Sigmoid colon (tissue), 7 donors: Measurements from ENCODE around the gene GCLC. TPM values are rescaled to one million over a fixed set of nuclear protein-coding genes. Genes with fewer than 3 reads are reported as not detected.
"Not testable (repeated sequence)": the region's sequence is repeated elsewhere in the genome, so short reads cannot be mapped to it uniquely, and the experiment has no call there.

Source experiments
- DNase-seq: peaks from one replicate; pipeline ENCODE4 v3.0.0-alpha.2; 2019
- H3K27ac ChIP-seq, 4 donors: fragments of 200-600 bp; sonication (generic); one replicate each; pipeline ENCODE4 v1.5.1; 2016 to 2019; ENCODE audit warnings: mild to moderate bottlenecking in 1 of 4
- H3K27me3 ChIP-seq, 3 donors: fragments of 200-600 bp; sonication (generic); one replicate each; pipeline ENCODE4 v1.5.1; 2019; ENCODE audit warnings: mild to moderate bottlenecking in 1 of 3
- H3K36me3 ChIP-seq, 4 donors: fragments of 200-600 bp; sonication (generic); one replicate each; pipeline ENCODE4 v1.5.1; 2016 to 2019
- H3K4me1 ChIP-seq, 4 donors: fragments of 200-600 bp; sonication (generic); one replicate each; pipeline ENCODE4 v1.5.1; 2017 to 2019
- H3K4me3 ChIP-seq, 4 donors: fragments of 200-600 bp; sonication (generic); one replicate each; pipeline ENCODE4 v1.5.1; 2017 to 2019; ENCODE audit warnings: mild to moderate bottlenecking in 2 of 4, moderate library complexity in 1 of 4
- H3K9me3 ChIP-seq, 4 donors: fragments of 200-600 bp in 3 of 4; sonication (generic) in 3 of 4; one replicate each; pipeline versions ENCODE4 v1.5.1 to v1.6.1; 2013 to 2019
- EP300 ChIP-seq, 4 donors: sonication (generic); formaldehyde crosslinking; IDR thresholded peaks; one replicate each; pipeline ENCODE4 v1.6.1; 2017; ENCODE audit warnings: antibody characterized with exemption in 4 of 4
- POLR2A ChIP-seq, 2 donors: fragments of 450-650 bp; IDR thresholded peaks; one replicate each; pipeline ENCODE4 v1.6.1; 2016; ENCODE audit warnings: antibody characterized with exemption in 2 of 2, mild to moderate bottlenecking in 2 of 2, moderate library complexity in 2 of 2
- POLR2AphosphoS5 ChIP-seq, 4 donors: sonication (generic); formaldehyde crosslinking; IDR thresholded peaks; one replicate each; pipeline ENCODE4 v1.6.1; 2017; ENCODE audit warnings: antibody characterized with exemption in 4 of 4
- WGBS, 2 donors: extraction: QIAGEN DNeasy Blood & Tissue Kit; methylation state at CpG; one replicate each; pipeline ENCODE4 v1.1.7; 2013; 5-methylcytosine and 5-hydroxymethylcytosine counted together
- intact Hi-C: fragments of 100-400 bp; cut with DNase I; formaldehyde crosslinking; loops from one replicate; pipeline ENCODE4 v1.15.1; 2023
- polyA plus RNA-seq, 3 donors: library from polyadenylated mRNA; stranded (reverse); fragments of 200-250 nt; gene quantifications; one replicate each; pipeline ENCODE4 v1.2.3, GENCODE V29; 2013
- total RNA-seq, 4 donors: library from RNA; depleted of rRNA; stranded (reverse); fragments of >200 nt; gene quantifications; one replicate each; pipeline ENCODE4 v1.1.0, GENCODE V29; 2016
- TF ChIP-seq, protein P1 (sequence below), 4 experiments: fragments of 450-650 bp in 3 of 4; fragments of 200-600 bp in 1 of 4; IDR thresholded peaks; one replicate each; pipeline ENCODE4 v1.5.1; 2016 to 2019; ENCODE audit warnings: antibody characterized with exemption in 4 of 4, mild to moderate bottlenecking in 3 of 4, moderate library complexity in 2 of 4
- donor health status: healthy with polysubstance abuse.
- donor health status: Bipolar disorder and iron deficiency.
- donor health status: healthy.

The GCLC gene
- total and polyA plus RNA-seq, 7 donors = 16.2 to 60.3 (median 53.7) TPM

DNA sequence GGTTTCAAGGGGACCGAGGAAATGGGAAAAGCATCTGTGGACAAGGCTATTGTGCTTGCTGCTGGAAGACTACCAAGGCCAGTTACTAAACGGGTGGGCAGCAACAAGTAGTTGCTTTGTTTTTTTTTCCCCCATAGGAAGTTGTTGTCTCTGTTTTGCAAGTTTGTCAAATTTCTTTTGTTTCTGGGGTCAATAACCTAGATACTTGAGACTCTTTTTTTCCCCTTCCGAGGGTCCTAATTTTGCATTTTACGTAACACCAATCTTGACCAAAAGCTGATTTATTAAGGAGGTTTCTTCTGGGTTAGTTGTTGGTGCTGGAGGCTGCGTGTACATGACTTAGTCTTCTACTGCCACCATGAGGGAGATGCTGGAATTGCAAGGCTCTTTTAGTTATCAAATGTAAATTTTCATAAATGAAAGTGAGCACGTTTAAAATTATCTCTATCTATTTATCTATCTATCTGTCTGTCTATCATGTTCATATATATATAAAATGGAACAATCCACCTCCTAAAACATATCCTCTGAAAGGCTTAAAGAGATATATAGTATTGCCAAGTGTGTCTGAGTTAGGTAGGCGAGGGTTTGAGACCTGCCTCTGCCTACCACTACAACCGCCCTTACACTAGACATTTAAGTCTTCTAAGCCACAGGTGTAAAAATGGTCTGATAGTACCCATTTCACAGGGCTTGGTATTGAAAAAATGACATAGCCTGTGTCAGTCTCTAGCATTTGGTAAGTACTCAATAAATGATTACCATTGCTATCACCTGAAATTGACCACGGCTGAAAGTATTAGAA, 60.2 kb downstream of the GCLC start:
- no peak for TF ChIP-seq POLR2AphosphoS5 (IDR thresholded peaks at IDR 0.05)
- no peak for TF ChIP-seq POLR2A (IDR thresholded peaks at IDR 0.05)
- no peak for TF ChIP-seq EP300 (IDR thresholded peaks at IDR 0.05)
- TF ChIP-seq, protein P1, sequence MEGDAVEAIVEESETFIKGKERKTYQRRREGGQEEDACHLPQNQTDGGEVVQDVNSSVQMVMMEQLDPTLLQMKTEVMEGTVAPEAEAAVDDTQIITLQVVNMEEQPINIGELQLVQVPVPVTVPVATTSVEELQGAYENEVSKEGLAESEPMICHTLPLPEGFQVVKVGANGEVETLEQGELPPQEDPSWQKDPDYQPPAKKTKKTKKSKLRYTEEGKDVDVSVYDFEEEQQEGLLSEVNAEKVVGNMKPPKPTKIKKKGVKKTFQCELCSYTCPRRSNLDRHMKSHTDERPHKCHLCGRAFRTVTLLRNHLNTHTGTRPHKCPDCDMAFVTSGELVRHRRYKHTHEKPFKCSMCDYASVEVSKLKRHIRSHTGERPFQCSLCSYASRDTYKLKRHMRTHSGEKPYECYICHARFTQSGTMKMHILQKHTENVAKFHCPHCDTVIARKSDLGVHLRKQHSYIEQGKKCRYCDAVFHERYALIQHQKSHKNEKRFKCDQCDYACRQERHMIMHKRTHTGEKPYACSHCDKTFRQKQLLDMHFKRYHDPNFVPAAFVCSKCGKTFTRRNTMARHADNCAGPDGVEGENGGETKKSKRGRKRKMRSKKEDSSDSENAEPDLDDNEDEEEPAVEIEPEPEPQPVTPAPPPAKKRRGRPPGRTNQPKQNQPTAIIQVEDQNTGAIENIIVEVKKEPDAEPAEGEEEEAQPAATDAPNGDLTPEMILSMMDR (IDR thresholded peaks at IDR 0.05) = peak; percentile 82 to 96 (median 90)
- peak; percentile 84 for DNase-seq
- Histone ChIP-seq H3K27me3 (no peaks in the 10 kb centered on the region), H3K9me3 (no peaks in the 10 kb centered on the region), H3K36me3 (no peaks in the 10 kb centered on the region), H3K4me1 (peaks cover 0 to 11% (median 5%) of the 10 kb centered on the region in 4 donors), H3K4me3 (peak overlapping the region in 1 of 4 donors; percentile 6), H3K27ac (no peak overlapping the region)
- 22 to 35% methylated on average over 9 of the region's 9 CpGs for WGBS, 2 donors
- intact Hi-C loops = loop anchor here (1.0 to 10.0 kb wide), 5 partner anchors 46 to 490 kb away; partner anchors contain the start of gene GSTA4

DNA sequence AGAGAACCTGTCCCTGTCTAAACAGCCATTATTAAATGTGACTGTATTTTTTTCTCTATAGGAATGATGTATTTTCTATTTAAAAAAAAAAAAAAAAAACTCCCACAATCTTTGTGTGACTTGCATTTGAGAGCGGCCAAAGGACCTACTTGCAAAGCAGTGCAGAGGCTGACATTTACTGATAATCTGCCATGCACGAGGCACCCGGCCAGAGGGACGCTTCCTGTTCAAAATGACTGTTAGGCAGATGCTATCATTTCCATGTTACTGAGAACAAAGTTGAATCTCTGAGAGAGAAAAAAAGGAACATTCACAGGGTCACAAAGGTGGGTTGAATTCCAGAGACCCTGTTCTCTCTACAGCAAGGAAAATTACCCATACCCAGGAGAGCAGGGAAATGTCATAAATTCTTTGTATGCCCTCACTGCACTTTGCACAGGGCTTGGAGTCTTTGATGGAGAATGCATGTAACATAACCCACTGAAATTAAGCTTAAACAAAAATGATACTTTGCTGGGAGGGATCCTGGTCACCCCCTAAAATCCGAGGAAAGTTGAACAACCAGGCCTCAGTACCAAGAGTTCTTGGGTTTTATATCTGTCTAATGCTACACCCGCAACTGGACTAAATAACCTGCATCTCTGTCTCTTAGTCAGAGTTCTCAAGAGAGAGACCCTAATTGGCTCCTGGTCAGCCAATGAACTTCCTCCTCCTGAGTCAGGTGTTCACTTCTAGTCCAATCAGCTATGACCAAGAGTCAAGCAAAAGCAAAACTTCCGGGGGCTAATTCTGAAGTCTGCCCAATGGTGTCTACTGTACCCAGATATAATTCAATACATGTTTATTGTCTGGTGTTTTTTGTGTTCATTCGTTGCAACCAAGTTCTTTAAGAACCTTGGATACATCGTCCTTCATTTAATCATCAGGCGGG, 61.2 kb downstream of the GCLC start:
- peak overlapping the region in 1 of 4 donors; percentile 29 for H3K27ac ChIP-seq
- no peak for TF ChIP-seq POLR2A (IDR thresholded peaks at IDR 0.05)
- no peaks in the 10 kb centered on the region for H3K36me3 ChIP-seq
- WGBS, 2 donors = 66% methylated on average over 10 of the region's 10 CpGs
- H3K27me3 ChIP-seq = no peaks in the 10 kb centered on the region
- peaks cover 0 to 11% (median 5%) of the 10 kb centered on the region in 4 donors for H3K4me1 ChIP-seq
- no peak for DNase-seq
- H3K9me3 ChIP-seq = no peaks in the 10 kb centered on the region
- intact Hi-C loops = loop anchor here (1.0 to 10.0 kb wide), 5 partner anchors 45 to 489 kb away; partner anchors contain the start of gene GSTA4
- no peak overlapping the region for H3K4me3 ChIP-seq

DNA sequence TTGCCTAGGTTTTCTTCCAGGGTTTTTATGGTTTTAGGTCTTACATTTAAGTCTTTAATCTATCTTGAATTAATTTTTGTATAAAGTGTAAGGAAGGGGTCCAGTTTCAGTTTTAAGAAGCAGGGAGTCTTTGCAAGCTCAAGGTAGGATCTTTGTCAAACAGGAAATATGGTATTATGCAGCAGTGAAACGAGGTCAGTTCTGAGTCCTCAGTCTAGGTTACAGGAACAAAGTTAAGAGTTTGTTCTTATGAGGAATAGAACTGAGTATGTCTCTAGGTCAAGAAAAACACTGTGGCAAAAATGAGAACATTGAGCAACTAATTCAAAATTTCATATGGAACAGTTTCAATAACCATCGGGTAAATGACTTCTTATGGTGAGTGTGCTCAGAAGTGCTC, 63.6 kb downstream of the GCLC start:
- Histone ChIP-seq H3K4me3 (no peak overlapping the region), H3K27me3 (no peaks in the 10 kb centered on the region), H3K27ac (no peak overlapping the region), H3K36me3 (no peaks in the 10 kb centered on the region), H3K9me3 (no peaks in the 10 kb centered on the region), H3K4me1 (peaks cover 0 to 5% (median 0%) of the 10 kb centered on the region in 4 donors)
- WGBS, 2 donors = 54 to 63% methylated on average over 2 of the region's 2 CpGs
- intact Hi-C loops = loop anchor here (10.0 kb wide), 1 partner anchor 127 kb away; no protein-coding TSS in a partner anchor
- DNase-seq = no peak
- TF ChIP-seq POLR2AphosphoS5 (IDR thresholded peaks at IDR 0.05) (no peak), POLR2A (IDR thresholded peaks at IDR 0.05) (no peak), EP300 (IDR thresholded peaks at IDR 0.05) (no peak)
- TF ChIP-seq, protein P1 (IDR thresholded peaks at IDR 0.05) = no peak

DNA sequence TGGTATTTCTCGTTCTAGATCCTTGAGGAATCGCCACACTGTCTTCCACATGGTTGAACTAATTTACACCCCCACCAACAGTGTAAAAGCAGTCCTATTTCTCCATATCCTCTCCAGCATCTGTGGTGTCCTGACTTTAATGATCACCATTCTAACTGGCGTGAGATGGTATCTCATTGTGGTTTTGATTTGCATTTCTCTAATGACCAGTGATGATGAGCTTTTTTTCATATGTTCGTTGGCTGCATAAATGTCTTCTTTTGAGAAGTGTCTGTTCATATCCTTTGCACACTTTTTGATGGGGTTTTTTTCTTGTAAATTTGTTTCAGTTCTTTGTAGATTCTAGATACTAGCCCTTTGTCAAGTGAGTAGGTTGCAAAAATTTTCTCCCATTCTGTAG, 64.1 kb downstream of the GCLC start:
- intact Hi-C loops = loop anchor here (10.0 kb wide), 1 partner anchor 126 kb away; no protein-coding TSS in a partner anchor
- H3K4me1 ChIP-seq, H3K4me3 ChIP-seq, DNase-seq, H3K27ac ChIP-seq, H3K9me3 ChIP-seq, H3K27me3 ChIP-seq, H3K36me3 ChIP-seq: not testable (repeated sequence)
- WGBS, 2 donors = 82 to 91% methylated on average over 4 of the region's 4 CpGs

DNA sequence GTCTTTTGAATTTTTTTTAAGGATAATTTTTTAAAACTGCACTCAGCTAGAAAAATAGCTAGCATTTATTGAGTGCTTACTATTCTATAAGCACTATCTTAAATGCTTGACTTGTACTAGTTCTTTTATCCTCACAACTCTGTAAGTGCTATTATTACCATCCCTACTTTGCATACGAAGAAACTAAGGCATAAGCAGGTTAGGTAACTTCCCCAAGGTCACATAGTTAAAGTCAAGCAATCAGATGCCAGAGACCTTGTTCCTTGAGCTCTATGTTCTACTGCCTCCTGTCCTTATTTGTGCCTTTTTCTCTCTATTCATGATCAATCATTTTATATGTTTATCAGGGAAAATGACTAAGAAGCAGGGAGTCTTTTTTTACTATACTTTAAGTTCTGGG, 65.0 kb downstream of the GCLC start:
- Histone ChIP-seq H3K27me3 (no peaks in the 10 kb centered on the region), H3K36me3 (no peaks in the 10 kb centered on the region), H3K4me1 (peaks cover 0 to 5% (median 0%) of the 10 kb centered on the region in 4 donors), H3K27ac (no peak overlapping the region), H3K4me3 (no peak overlapping the region), H3K9me3 (no peaks in the 10 kb centered on the region)
- DNase-seq = no peak
- TF ChIP-seq POLR2AphosphoS5 (IDR thresholded peaks at IDR 0.05) (no peak), EP300 (IDR thresholded peaks at IDR 0.05) (no peak), POLR2A (IDR thresholded peaks at IDR 0.05) (no peak)
- TF ChIP-seq, protein P1 (IDR thresholded peaks at IDR 0.05) = no peak
- intact Hi-C loops = loop anchor here (10.0 kb wide), 1 partner anchor 125 kb away; no protein-coding TSS in a partner anchor
- WGBS, 2 donors = 51 to 72% methylated on average over 1 of the region's 1 CpG
